H1 (cell line): ENCODE measurements around the gene ZC3H6. TPM values are rescaled to one million over a fixed set of nuclear protein-coding genes. Genes with fewer than 3 reads are reported as not detected.

Source experiments
- CTCF ChIA-PET: fragments of 300-600 bp; sonication (Branson Sonifier 250); formaldehyde crosslinking; loops from one replicate; lab custom pipeline; 2021; ENCODE audit not compliant: partially characterized antibody; lab: Charles Lee
- POLR2A ChIA-PET: fragments of 300-600 bp; sonication (Branson Sonifier 250); formaldehyde crosslinking; loops from one replicate; lab custom pipeline; 2021; ENCODE audit warnings: inconsistent platforms; ENCODE audit not compliant: partially characterized antibody; lab: Charles Lee
- DNase-seq, 2 experiments: peaks; one replicate each; pipeline versions ENCODE4 v3.0.0 to v3.0.0-alpha.2; 2010 to 2022; ENCODE audit warnings: low spot score in 2 of 2, low read depth in 1 of 2, mixed read lengths in 1 of 2
- FAIRE-seq: peaks from 2 replicates; lab custom pipeline; 2011; peaks lifted over from hg19 to GRCh38; lab: Jason Lieb, UNC
- H2AFZ ChIP-seq: 2 replicates; pipeline ENCODE4 v1.8.1; 2012; ENCODE audit warnings: low read length, inconsistent platforms
- H2AK5ac ChIP-seq: 2 replicates; pipeline ENCODE4 v1.6.1; 2013; ENCODE audit warnings: low read depth, low read length
- H2BK120ac ChIP-seq: replicated peaks from 2 replicates; pipeline ENCODE3; 2013; ENCODE audit warnings: low read depth, low read length, inconsistent platforms
- H2BK12ac ChIP-seq: 2 replicates; pipeline ENCODE4 v1.6.1; 2013; ENCODE audit warnings: low read depth, low read length
- H2BK15ac ChIP-seq: 2 replicates; pipeline ENCODE4 v1.6.1; 2013; ENCODE audit warnings: low read length
- H2BK20ac ChIP-seq: 2 replicates; pipeline ENCODE4 v1.6.1; 2013; ENCODE audit warnings: low read length
- H2BK5ac ChIP-seq: 2 replicates; pipeline ENCODE4 v1.6.1; 2013; ENCODE audit warnings: low read depth, low read length
- H3K14ac ChIP-seq: 2 replicates; pipeline ENCODE4 v1.6.1; 2013; ENCODE audit warnings: inconsistent platforms; ENCODE audit not compliant: insufficient read length
- H3K18ac ChIP-seq: 2 replicates; pipeline ENCODE4 v1.6.1; 2013; ENCODE audit warnings: low read length; ENCODE audit errors: extremely low read depth
- H3K23ac ChIP-seq: 2 replicates; pipeline ENCODE4 v1.6.1; 2013; ENCODE audit warnings: inconsistent platforms; ENCODE audit not compliant: insufficient read length
- H3K23me2 ChIP-seq: 2 replicates; pipeline ENCODE4 v1.6.1; 2013; ENCODE audit warnings: low read depth, low read length
- H3K27ac ChIP-seq: 2 replicates; pipeline ENCODE4 v1.6.1; 2011; ENCODE audit warnings: low read depth, low read length, inconsistent platforms
- H3K27me3 ChIP-seq, 4 experiments: replicated peaks in 1 of 4; 1 replicate in 1 of 4; 2 replicates in 3 of 4; pipeline versions ENCODE4 v1.6.1 to v1.8.1; 2011 to 2013; ENCODE audit warnings: low read length in 3 of 4, mild to moderate bottlenecking in 3 of 4, inconsistent platforms in 2 of 4, mixed read lengths in 2 of 4, moderate library complexity in 1 of 4; ENCODE audit not compliant: control insufficient read depth in 3 of 4, insufficient read depth in 3 of 4; ENCODE audit errors: extremely low read depth in 1 of 4
- H3K36me3 ChIP-seq, 4 experiments: 2 replicates each; pipeline versions ENCODE4 v1.6.1 to v1.8.1; 2011 to 2013; ENCODE audit warnings: mild to moderate bottlenecking in 4 of 4, low read length in 3 of 4, moderate library complexity in 2 of 4, control low read depth in 1 of 4, inconsistent platforms in 1 of 4; ENCODE audit not compliant: insufficient read depth in 4 of 4, control insufficient read depth in 2 of 4
- H3K4ac ChIP-seq: replicated peaks from 2 replicates; pipeline ENCODE3; 2013; ENCODE audit warnings: low read length, low read depth, mixed read lengths, inconsistent platforms; ENCODE audit not compliant: insufficient read length
- H3K4me1 ChIP-seq, 4 experiments: replicated peaks in 1 of 4; 1 replicate in 1 of 4; 2 replicates in 3 of 4; pipeline versions ENCODE4 v1.6.1 to v1.8.1; 2011 to 2013; ENCODE audit warnings: low read length in 3 of 4, inconsistent platforms in 2 of 4, mixed read lengths in 1 of 4; ENCODE audit not compliant: insufficient read depth in 4 of 4, control insufficient read depth in 3 of 4
- H3K4me2 ChIP-seq, 2 experiments: 2 replicates each; pipeline versions ENCODE4 v1.6.1 to v1.8.1; 2011 to 2013; ENCODE audit warnings: low read depth in 2 of 2, low read length in 2 of 2, control low read depth in 1 of 2, inconsistent platforms in 1 of 2, mild to moderate bottlenecking in 1 of 2; ENCODE audit not compliant: insufficient read depth in 1 of 2
- H3K4me3 ChIP-seq, 4 experiments: fragments of 200-600, 300-600 bp in 1 of 4; sonication (generic), shearing (Covaris generic), sonication (Bioruptor Twin) in 1 of 4; 2 replicates each; pipeline versions ENCODE4 v1.5.1 to v1.8.1; 2011 to 2016; ENCODE audit warnings: low read length in 4 of 4, low read depth in 3 of 4, control low read depth in 2 of 4, inconsistent platforms in 2 of 4, mild to moderate bottlenecking in 2 of 4, mixed read lengths in 1 of 4, moderate library complexity in 1 of 4; ENCODE audit not compliant: insufficient read depth in 2 of 4; ENCODE audit errors: extremely low read depth in 1 of 4
- H3K56ac ChIP-seq: replicated peaks from 2 replicates; pipeline ENCODE3; 2013; ENCODE audit warnings: low read depth, mild to moderate bottlenecking, mixed read lengths, low read length, inconsistent platforms; ENCODE audit not compliant: insufficient read length
- H3K79me1 ChIP-seq: 2 replicates; pipeline ENCODE4 v1.6.1; 2013; ENCODE audit warnings: low read depth, low read length, control low read depth
- H3K79me2 ChIP-seq, 2 experiments: 2 replicates each; pipeline versions ENCODE4 v1.6.1 to v1.8.1; 2012 to 2013; ENCODE audit warnings: low read length in 2 of 2, mild to moderate bottlenecking in 2 of 2, inconsistent platforms in 1 of 2; ENCODE audit not compliant: insufficient read depth in 2 of 2, control insufficient read depth in 1 of 2
- H3K9ac ChIP-seq, 4 experiments: replicated peaks in 1 of 4; 1 replicate in 1 of 4; 2 replicates in 3 of 4; pipeline versions ENCODE4 v1.6.1 to v1.8.1; 2011 to 2013; ENCODE audit warnings: low read depth in 3 of 4, low read length in 3 of 4, control low read depth in 2 of 4, mild to moderate bottlenecking in 2 of 4, moderate library complexity in 2 of 4, inconsistent platforms in 1 of 4; ENCODE audit errors: extremely low read depth in 1 of 4
- H3K9me3 ChIP-seq, 2 experiments: 2 replicates each; pipeline versions ENCODE4 v1.6.1 to v1.8.1; 2012 to 2013; ENCODE audit warnings: mild to moderate bottlenecking in 2 of 2, moderate library complexity in 2 of 2, control low read depth in 1 of 2, inconsistent platforms in 1 of 2, low read depth in 1 of 2, low read length in 1 of 2, mixed read lengths in 1 of 2; ENCODE audit not compliant: insufficient read depth in 2 of 2
- H4K20me1 ChIP-seq, 2 experiments: replicated peaks in 1 of 2; 2 replicates each; pipeline versions ENCODE3 to v1.8.1; 2011 to 2013; ENCODE audit warnings: inconsistent platforms in 2 of 2, low read length in 2 of 2, mild to moderate bottlenecking in 1 of 2; ENCODE audit not compliant: insufficient read depth in 2 of 2, control insufficient read depth in 1 of 2
- H4K5ac ChIP-seq: 2 replicates; pipeline ENCODE4 v1.6.1; 2013; ENCODE audit warnings: low read length, low read depth, mixed read lengths, inconsistent platforms; ENCODE audit not compliant: insufficient read length
- H4K8ac ChIP-seq: 2 replicates; pipeline ENCODE4 v1.8.0; 2013; ENCODE audit warnings: mild to moderate bottlenecking, moderate library complexity, low read length, inconsistent platforms; ENCODE audit not compliant: insufficient read depth; ENCODE audit errors: extremely low read depth
- H4K91ac ChIP-seq: replicated peaks from 2 replicates; pipeline ENCODE3; 2013; ENCODE audit warnings: low read length, mixed read lengths, inconsistent platforms; ENCODE audit not compliant: insufficient read length
- WGBS, 2 experiments: shearing (Covaris generic) in 1 of 2; methylation state at CpG; one replicate each; pipeline versions ENCODE4 v1.1.6 to v1.1.7; 2013 to 2015; ENCODE audit warnings: low lambda C conversion rate in 2 of 2, mixed read lengths in 2 of 2, inconsistent platforms in 1 of 2, low coverage in 1 of 2, missing lambda C conversion rate in 1 of 2; ENCODE audit not compliant: insufficient replicate concordance in 2 of 2, insufficient coverage in 1 of 2, insufficient read length in 1 of 2; ENCODE audit errors: extremely low coverage in 1 of 2, missing lambda C conversion rate in 1 of 2; 5-methylcytosine and 5-hydroxymethylcytosine counted together
- polyA plus RNA-seq, 7 experiments: library from polyadenylated mRNA; depleted of rRNA in 3 of 7; stranded (reverse) in 5 of 7; unstranded in 2 of 7; fragments of >200 nt in 5 of 7; fragments of 200-250 nt in 2 of 7; gene quantifications; 1 replicate in 5 of 7; 2 replicates in 1 of 7; 4 replicates in 1 of 7; pipeline versions ENCODE4 v1.2.1 to v1.2.3, GENCODE V29; 2011 to 2013; ENCODE audit warnings: missing spikeins in 2 of 7, mixed read lengths in 2 of 7
- total RNA-seq: library from RNA; stranded (reverse); fragmentation: NEBNext Ultra II Directional; extraction: Animal tissue kit (Norgen Biotek cat#: 25700); gene quantifications from 2 replicates; pipeline ENCODE4 v1.2.1, GENCODE V29; 2021

ZC3H6 gene
- total and polyA plus RNA-seq, 2 of the 8 experiments (the other 6 are each of a cell fraction or from before 2014, with no cell fraction given) = 1.4 to 6.9 TPM

DNA sequence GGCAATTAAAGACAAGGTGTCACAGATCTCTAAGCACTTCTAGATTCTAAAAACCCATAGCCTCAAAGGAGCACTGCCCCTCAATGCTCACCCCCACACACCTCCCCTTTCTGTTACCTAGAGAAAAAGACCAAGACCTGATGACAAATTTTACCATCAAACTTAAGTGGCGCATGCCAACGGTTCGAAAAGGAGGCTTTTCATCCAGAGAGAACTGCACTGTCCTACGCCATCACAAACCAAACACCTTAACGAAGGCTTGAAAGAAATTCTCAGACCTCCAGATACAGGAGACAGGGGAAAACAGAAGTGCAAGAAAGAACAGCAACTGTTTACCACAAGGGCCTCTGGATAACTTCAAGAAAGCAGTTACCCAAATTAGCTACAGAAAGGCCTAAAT, 2.0 kb upstream of the ZC3H6 start:
- Histone ChIP-seq H2BK120ac (no peak overlapping the region), H3K23me2 (peaks cover 5% of the 10 kb centered on the region; the same call in 1 of the 2 replicates), H3K79me1 (no peaks in the 10 kb centered on the region), H3K14ac (no peak overlapping the region), H3K18ac (no peak overlapping the region), H3K79me2 (peaks cover 0 to 3% of the 10 kb centered on the region in 2 experiments; a peak in 1 of 4 replicates), H3K9me3 (no peaks in the 10 kb centered on the region), H3K27me3 (no peaks in the 10 kb centered on the region), H2BK12ac (no peak overlapping the region), H4K20me1 (no peaks in the 10 kb centered on the region), H2BK15ac (no peak overlapping the region), H4K5ac (no peak overlapping the region), H3K4me2 (no peak overlapping the region), H3K4me3 (no peak overlapping the region), H3K9ac (no peak overlapping the region), H3K27ac (no peak overlapping the region), H2AFZ (no peak overlapping the region), H4K91ac (no peak overlapping the region), H3K4ac (no peak overlapping the region), H3K23ac (no peak overlapping the region), H4K8ac (no peak overlapping the region), H3K56ac (no peak overlapping the region), H3K4me1 (peaks cover 0 to 3% (median 0%) of the 10 kb centered on the region in 4 experiments; a peak in 1 of 7 replicates), H2BK20ac (no peak overlapping the region), H2BK5ac (no peak overlapping the region), H2AK5ac (no peak overlapping the region), H3K36me3 (no peaks in the 10 kb centered on the region)
- POLR2A ChIA-PET = interaction anchor here (2.7 to 3.0 kb wide), 2 partner anchors 13 to 17 kb away, joined by 9 to 16 read pairs; partner anchors contain the start of gene ZC3H8
- DNase-seq (no peak), FAIRE-seq (no peak)
- WGBS, 2 experiments = 93% methylated on average over 5 of the region's 5 CpGs; no CpG with 5 or more reads in 1 of the 2 experiments
- CTCF ChIA-PET = interaction anchor here (2.2 kb wide), 1 partner anchor 14 kb away, joined by 12 read pairs; no protein-coding TSS in a partner anchor
